Heart left ventricle (tissue), 16 donors: Measurements from ENCODE around the gene ASXL3. TPM values are rescaled to one million over a fixed set of nuclear protein-coding genes. Genes with fewer than 3 reads are reported as not detected.

Experiments
- ATAC-seq, 4 donors: fragments of 200-7000 bp; cut with Tn5 transposase; one replicate each; pipeline ENCODE4 v1.9.1; 2020 to 2022; ENCODE audit warnings: moderate library complexity in 4 of 4, mild to moderate bottlenecking in 3 of 4, moderate number of reproducible peaks in 1 of 4
- DNase-seq, 5 donors: peaks; one replicate each; pipeline ENCODE4 v3.0.0-alpha.2; 2020
- H3K27ac ChIP-seq, 12 donors: fragments of 200-600 bp; sonication (generic) in 4 of 12; one replicate each; pipeline versions ENCODE4 v1.5.0 to v1.8.0; 2016 to 2022; ENCODE audit warnings: mild to moderate bottlenecking in 2 of 12
- H3K27me3 ChIP-seq, 9 donors: fragments of 200-600 bp; sonication (generic) in 2 of 9; one replicate each; pipeline versions ENCODE4 v1.5.1 to v1.8.0; 2016 to 2022; ENCODE audit warnings: mild to moderate bottlenecking in 3 of 9
- H3K36me3 ChIP-seq, 9 donors: fragments of 200-600 bp; sonication (generic) in 2 of 9; one replicate each; pipeline versions ENCODE4 v1.5.0 to v1.8.0; 2018 to 2022; ENCODE audit warnings: mild to moderate bottlenecking in 2 of 9
- H3K4me1 ChIP-seq, 12 donors: fragments of 200-600 bp; sonication (generic) in 4 of 12; one replicate each; pipeline versions ENCODE4 v1.5.0 to v1.8.0; 2016 to 2022; ENCODE audit warnings: mild to moderate bottlenecking in 3 of 12
- H3K4me3 ChIP-seq, 12 donors: fragments of 200-600 bp; sonication (generic) in 4 of 12; one replicate each; pipeline versions ENCODE4 v1.5.0 to v1.8.0; 2017 to 2022; ENCODE audit warnings: mild to moderate bottlenecking in 9 of 12, moderate library complexity in 4 of 12
- H3K9me3 ChIP-seq, 12 donors: fragments of 200-600 bp; sonication (generic) in 4 of 12; one replicate each; pipeline versions ENCODE4 v1.5.0 to v1.8.0; 2016 to 2022; ENCODE audit warnings: mild to moderate bottlenecking in 1 of 12
- CTCF ChIP-seq, 12 donors: fragments of 200-600 bp; sonication (generic) in 4 of 12; IDR thresholded peaks; one replicate each; pipeline versions ENCODE4 v1.5.0 to v1.8.0; 2018 to 2022; ENCODE audit warnings: antibody characterized with exemption in 12 of 12, mild to moderate bottlenecking in 5 of 12
- POLR2A ChIP-seq, 2 donors: fragments of 450-650 bp; IDR thresholded peaks; one replicate each; pipeline ENCODE4 v1.6.1; 2017; ENCODE audit warnings: antibody characterized with exemption in 2 of 2, mild to moderate bottlenecking in 2 of 2, moderate library complexity in 2 of 2
- WGBS, 4 donors: extraction: QIAGEN DNeasy Blood & Tissue Kit in 2 of 4; methylation state at CpG; one replicate each; pipeline versions ENCODE4 v1.1.5 to v1.1.7; 2013 to 2018; 5-methylcytosine and 5-hydroxymethylcytosine counted together
- intact Hi-C, 10 donors: fragments of 100-400 bp; cut with DNase I; formaldehyde crosslinking; loops; one replicate each; pipeline versions ENCODE4 v1.11.1 to v1.14.2; 2022
- polyA plus RNA-seq, 2 donors: library from polyadenylated mRNA; stranded (reverse); fragments of 200-250 nt; gene quantifications; one replicate each; pipeline ENCODE4 v1.2.3, GENCODE V29; 2013
- total RNA-seq, 9 donors: library from RNA; depleted of rRNA in 2 of 9; stranded (reverse); fragments of >200 nt in 2 of 9; fragmentation: NEBNext Ultra II Directional in 3 of 9; extraction: Animal tissue kit (Norgen Biotek cat#: 25700) in 3 of 9; gene quantifications; one replicate each; pipeline versions ENCODE4 v1.1.0 to v1.2.4, GENCODE V29; 2016 to 2023
- donor health status: ischemic (EF 13 %, LVEDD 7.1; RV severe dilation, severe dysfunction).
- donor health status: healthy with polysubstance abuse.
- donor health status: DM: no; HTN: yes; CAD: no.
- donor health status: DM: no; HTN: no; CAD: no.
- donor health status: ischemic (EF 25% LVEDD 6.9; RV normal size, moderate dysfunction).
- donor health status: ischemic (EF 25% LVEDD 5.7; RV mildly dilated, moderate dysfunction).
- donor health status: healthy.
- donor health status: DM: yes; HTN: yes; CAD: no.
- donor health status: ischemic (EF 35%, LVEDD 5.7; RV mildly dilated, moderate dysfunction).
- donor health status: nonischemic (EF 11% LVEDD 7.7; RV severe dilation, severe dysfunction).
- donor health status: DM: yes; HTN: yes; CAD: no.
- donor health status: PGD.
- donor health status: ischemic (EF 29% LVEDD 5.4; RV normal size, mild dysfunction).
- donor health status: nonischemic (EF 23%, LVEDD 6.1; RV moderate dilation, normal function).

The ASXL3 gene
- total and polyA plus RNA-seq, 11 donors, result 0.65 to 8.9 (median 3.5) TPM

- WGBS, 4 donors, result 72 to 81% (median 77%) methylated on average over 3 of the region's 3 CpGs
- ATAC-seq (no peak), DNase-seq (no peak)
- TF ChIP-seq POLR2A (IDR thresholded peaks at IDR 0.05) (no peak), CTCF (IDR thresholded peaks at IDR 0.05) (no peak)
- H3K27me3 ChIP-seq, result no peaks in the 10 kb centered on the region
- H3K4me1 ChIP-seq, result no peaks in the 10 kb centered on the region
- no peaks in the 10 kb centered on the region for H3K9me3 ChIP-seq
- H3K4me3 ChIP-seq, result no peak overlapping the region
- intact Hi-C loops, result loop anchor here in 3 of 10 donors (10.0 kb wide), 4 partner anchors 54 to 516 kb away; partner anchors contain the start of gene CCDC178 (in 1 of the 3)
- H3K27ac ChIP-seq, result no peak overlapping the region
- H3K36me3 ChIP-seq, result no peaks in the 10 kb centered on the region
Measured at GRCh38 chr18:33750366-33750765, 172.3 kb downstream of the ASXL3 start.

GRCh38 chr18:33751613-33752221 is 173.7 kb downstream of the ASXL3 start:
- 41 to 51% (median 50%) methylated on average over 4 of the region's 4 CpGs for WGBS, 4 donors

GRCh38 chr18:33755391-33755790 is 177.4 kb downstream of the ASXL3 start:
- no peaks in the 10 kb centered on the region for H3K36me3 ChIP-seq
- H3K4me3 ChIP-seq, result no peak overlapping the region
- no peak for ATAC-seq
- TF ChIP-seq CTCF (IDR thresholded peaks at IDR 0.05) (no peak), POLR2A (IDR thresholded peaks at IDR 0.05) (no peak)
- H3K27me3 ChIP-seq, result no peaks in the 10 kb centered on the region
- 51 to 72% (median 56%) methylated on average over 3 of the region's 3 CpGs for WGBS, 4 donors
- H3K4me1 ChIP-seq, result peaks cover 0 to 9% (median 0%) of the 10 kb centered on the region in 12 donors
- H3K9me3 ChIP-seq, result peaks cover 0 to 3% (median 0%) of the 10 kb centered on the region in 12 donors
- H3K27ac ChIP-seq, result no peak overlapping the region
- DNase-seq, result no peak
- intact Hi-C loops, result loop anchor here in 4 of 10 donors (5.0 to 10.0 kb wide), 5 partner anchors 49 to 523 kb away; partner anchors contain the start of gene CCDC178 (in 1 of the 4)

More at GRCh38 chr18:33751613-33752221, 173.7 kb downstream of the ASXL3 start:
- intact Hi-C loops, result loop anchor here in 3 of 10 donors (10.0 kb wide), 4 partner anchors 53 to 517 kb away; partner anchors contain the start of gene CCDC178 (in 1 of the 3)
- Histone ChIP-seq H3K4me1 (peaks cover 0 to 9% (median 0%) of the 10 kb centered on the region in 12 donors), H3K27me3 (no peaks in the 10 kb centered on the region), H3K27ac (no peak overlapping the region), H3K4me3 (no peak overlapping the region), H3K9me3 (no peaks in the 10 kb centered on the region), H3K36me3 (no peaks in the 10 kb centered on the region)
- no peak for DNase-seq
- no peak for ATAC-seq
- TF ChIP-seq CTCF (IDR thresholded peaks at IDR 0.05) (peak in 11 of 12 donors; percentile 17 to 56 (median 31)), POLR2A (IDR thresholded peaks at IDR 0.05) (no peak)

GRCh38 chr18:33755931-33756560 is 178.0 kb downstream of the ASXL3 start:
- WGBS, 4 donors, result 28 to 39% (median 29%) methylated on average over 6 of the region's 6 CpGs
- TF ChIP-seq CTCF (IDR thresholded peaks at IDR 0.05) (no peak), POLR2A (IDR thresholded peaks at IDR 0.05) (no peak)
- Histone ChIP-seq H3K36me3 (no peaks in the 10 kb centered on the region), H3K9me3 (peaks cover 0 to 3% (median 0%) of the 10 kb centered on the region in 12 donors), H3K27ac (no peak overlapping the region), H3K27me3 (no peaks in the 10 kb centered on the region), H3K4me1 (peaks cover 0 to 9% (median 0%) of the 10 kb centered on the region in 12 donors), H3K4me3 (no peak overlapping the region)
- intact Hi-C loops, result loop anchor here in 4 of 10 donors (5.0 to 10.0 kb wide), 5 partner anchors 49 to 524 kb away; partner anchors contain the start of gene CCDC178 (in 1 of the 4)
- ATAC-seq (peak in 2 of 4 donors; percentile 31 to 93), DNase-seq (peak in 1 of 5 donors; percentile 46)
